ENCODE results near the gene APC2. TPM values are rescaled to one million over a fixed set of nuclear protein-coding genes. Genes with fewer than 3 reads are reported as not detected.

Gene APC2
- total and polyA plus RNA-seq, 4 donors, result under 0.01 to 0.06 (median 0.03) TPM

DNA sequence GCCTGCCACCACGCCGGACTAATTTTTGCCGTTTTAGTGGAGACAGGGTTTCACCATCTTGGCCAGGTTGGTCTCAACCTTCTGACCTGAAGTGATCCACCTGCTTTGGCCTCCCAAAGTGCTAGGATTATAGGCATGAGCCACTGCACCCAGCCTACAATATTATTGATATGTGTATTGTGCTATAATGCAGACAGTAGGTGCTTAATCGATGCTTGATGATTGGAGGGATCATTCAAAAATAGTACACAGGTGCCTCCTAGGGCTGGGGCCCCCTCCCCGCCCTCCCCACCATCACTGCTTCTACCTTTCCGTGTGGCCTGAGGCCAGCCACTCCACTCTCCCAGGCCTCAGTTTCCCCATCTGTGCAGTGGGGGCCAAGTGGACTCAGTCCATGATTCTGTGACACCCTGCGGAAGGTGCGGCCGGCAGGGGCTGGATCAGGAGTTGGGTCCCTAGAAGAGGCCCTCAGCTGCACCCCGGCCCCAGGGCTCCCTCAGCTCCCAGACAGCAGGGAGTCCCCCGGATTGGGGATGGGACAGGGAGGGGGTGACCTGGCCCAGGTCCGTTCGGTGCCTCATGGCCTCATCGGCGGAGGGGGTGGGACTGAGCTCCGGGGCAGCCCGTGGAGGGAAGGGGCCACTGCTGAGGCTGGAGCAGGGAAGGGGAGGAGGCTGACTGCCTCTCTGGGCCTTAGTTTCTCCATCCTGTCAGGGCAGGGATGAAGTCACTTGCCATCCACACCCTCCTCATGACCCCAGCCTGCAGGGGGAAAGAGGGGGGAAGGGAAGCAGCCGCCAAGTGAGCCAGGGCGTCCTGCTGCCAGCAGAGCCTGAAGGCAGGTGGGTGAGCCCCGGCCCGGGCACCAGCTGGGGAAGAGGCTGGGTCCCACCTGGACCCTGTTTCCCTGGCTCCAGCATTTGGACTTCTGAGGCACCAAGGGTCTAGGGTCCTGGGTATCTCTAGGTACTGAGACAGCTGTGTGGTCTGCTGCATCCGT lies 61.7 kb downstream of the APC2 start:
- Histone ChIP-seq H3K36me3 (ENCODE audit: control insufficient read depth in 4 of 4, insufficient read depth in 3 of 4, low read depth in 1 of 4, low read length in 3 of 4) (no peaks in the 10 kb centered on the region), H3K4me3 (ENCODE audit: low read depth in 1 of 3, low read length in 3 of 3) (no peak overlapping the region), H3K9ac (ENCODE audit: low read depth in 1 of 2, low read length in 2 of 2) (no peak overlapping the region), H3K9me3 (ENCODE audit: control insufficient read depth in 4 of 4, low read length in 3 of 4) (no peaks in the 10 kb centered on the region), H3K27ac (ENCODE audit: low read depth in 1 of 2, low read length in 2 of 2) (no peak overlapping the region), H3K4me1 (ENCODE audit: control insufficient read depth in 4 of 4, insufficient read depth in 4 of 4, low read length in 3 of 4) (peaks cover 3 to 25% (median 15%) of the 10 kb centered on the region in 4 donors), H3K27me3 (ENCODE audit: control insufficient read depth in 4 of 4, insufficient read depth in 4 of 4, low read length in 3 of 4) (peaks cover 0 to 3% (median 0%) of the 10 kb centered on the region in 4 donors)
- TF ChIP-seq GABPA (IDR thresholded peaks at IDR 0.05 in 1 of 2, conservative IDR thresholded peaks at IDR 0.05 in 1 of 2), result no peak
- no peak for TF ChIP-seq TAF1 (conservative IDR thresholded peaks at IDR 0.05)
- TF ChIP-seq, protein P1, sequence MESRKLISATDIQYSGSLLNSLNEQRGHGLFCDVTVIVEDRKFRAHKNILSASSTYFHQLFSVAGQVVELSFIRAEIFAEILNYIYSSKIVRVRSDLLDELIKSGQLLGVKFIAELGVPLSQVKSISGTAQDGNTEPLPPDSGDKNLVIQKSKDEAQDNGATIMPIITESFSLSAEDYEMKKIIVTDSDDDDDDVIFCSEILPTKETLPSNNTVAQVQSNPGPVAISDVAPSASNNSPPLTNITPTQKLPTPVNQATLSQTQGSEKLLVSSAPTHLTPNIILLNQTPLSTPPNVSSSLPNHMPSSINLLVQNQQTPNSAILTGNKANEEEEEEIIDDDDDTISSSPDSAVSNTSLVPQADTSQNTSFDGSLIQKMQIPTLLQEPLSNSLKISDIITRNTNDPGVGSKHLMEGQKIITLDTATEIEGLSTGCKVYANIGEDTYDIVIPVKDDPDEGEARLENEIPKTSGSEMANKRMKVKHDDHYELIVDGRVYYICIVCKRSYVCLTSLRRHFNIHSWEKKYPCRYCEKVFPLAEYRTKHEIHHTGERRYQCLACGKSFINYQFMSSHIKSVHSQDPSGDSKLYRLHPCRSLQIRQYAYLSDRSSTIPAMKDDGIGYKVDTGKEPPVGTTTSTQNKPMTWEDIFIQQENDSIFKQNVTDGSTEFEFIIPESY (IDR thresholded peaks at IDR 0.05), result no peak
- TF ChIP-seq SP1 (IDR thresholded peaks at IDR 0.05), result no peak
- no peak for TF ChIP-seq MAX (IDR thresholded peaks at IDR 0.05)
- TF ChIP-seq, protein P2, sequence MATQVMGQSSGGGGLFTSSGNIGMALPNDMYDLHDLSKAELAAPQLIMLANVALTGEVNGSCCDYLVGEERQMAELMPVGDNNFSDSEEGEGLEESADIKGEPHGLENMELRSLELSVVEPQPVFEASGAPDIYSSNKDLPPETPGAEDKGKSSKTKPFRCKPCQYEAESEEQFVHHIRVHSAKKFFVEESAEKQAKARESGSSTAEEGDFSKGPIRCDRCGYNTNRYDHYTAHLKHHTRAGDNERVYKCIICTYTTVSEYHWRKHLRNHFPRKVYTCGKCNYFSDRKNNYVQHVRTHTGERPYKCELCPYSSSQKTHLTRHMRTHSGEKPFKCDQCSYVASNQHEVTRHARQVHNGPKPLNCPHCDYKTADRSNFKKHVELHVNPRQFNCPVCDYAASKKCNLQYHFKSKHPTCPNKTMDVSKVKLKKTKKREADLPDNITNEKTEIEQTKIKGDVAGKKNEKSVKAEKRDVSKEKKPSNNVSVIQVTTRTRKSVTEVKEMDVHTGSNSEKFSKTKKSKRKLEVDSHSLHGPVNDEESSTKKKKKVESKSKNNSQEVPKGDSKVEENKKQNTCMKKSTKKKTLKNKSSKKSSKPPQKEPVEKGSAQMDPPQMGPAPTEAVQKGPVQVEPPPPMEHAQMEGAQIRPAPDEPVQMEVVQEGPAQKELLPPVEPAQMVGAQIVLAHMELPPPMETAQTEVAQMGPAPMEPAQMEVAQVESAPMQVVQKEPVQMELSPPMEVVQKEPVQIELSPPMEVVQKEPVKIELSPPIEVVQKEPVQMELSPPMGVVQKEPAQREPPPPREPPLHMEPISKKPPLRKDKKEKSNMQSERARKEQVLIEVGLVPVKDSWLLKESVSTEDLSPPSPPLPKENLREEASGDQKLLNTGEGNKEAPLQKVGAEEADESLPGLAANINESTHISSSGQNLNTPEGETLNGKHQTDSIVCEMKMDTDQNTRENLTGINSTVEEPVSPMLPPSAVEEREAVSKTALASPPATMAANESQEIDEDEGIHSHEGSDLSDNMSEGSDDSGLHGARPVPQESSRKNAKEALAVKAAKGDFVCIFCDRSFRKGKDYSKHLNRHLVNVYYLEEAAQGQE (IDR thresholded peaks at IDR 0.05), result no peak
- TF ChIP-seq FOXA1 (IDR thresholded peaks at IDR 0.05), result no peak
- TF ChIP-seq JUND (IDR thresholded peaks at IDR 0.05), result no peak
- no peak for TF ChIP-seq RXRA (IDR thresholded peaks at IDR 0.05)
- TF ChIP-seq YY1 (IDR thresholded peaks at IDR 0.05), result no peak
- no peak for TF ChIP-seq HNF4G (IDR thresholded peaks at IDR 0.05)
- no peak for TF ChIP-seq HNF4A (conservative IDR thresholded peaks at IDR 0.05)
- no peak for TF ChIP-seq NR2F2 (IDR thresholded peaks at IDR 0.05)
- no peak for DNase-seq (ENCODE audit: low spot score)
- WGBS, result 57% methylated on average over 22 of the region's 22 CpGs

- no peak for TF ChIP-seq GABPA (IDR thresholded peaks at IDR 0.05 in 1 of 2, conservative IDR thresholded peaks at IDR 0.05 in 1 of 2)
- TF ChIP-seq NR2F2 (IDR thresholded peaks at IDR 0.05), result no peak
- TF ChIP-seq, protein P3, sequence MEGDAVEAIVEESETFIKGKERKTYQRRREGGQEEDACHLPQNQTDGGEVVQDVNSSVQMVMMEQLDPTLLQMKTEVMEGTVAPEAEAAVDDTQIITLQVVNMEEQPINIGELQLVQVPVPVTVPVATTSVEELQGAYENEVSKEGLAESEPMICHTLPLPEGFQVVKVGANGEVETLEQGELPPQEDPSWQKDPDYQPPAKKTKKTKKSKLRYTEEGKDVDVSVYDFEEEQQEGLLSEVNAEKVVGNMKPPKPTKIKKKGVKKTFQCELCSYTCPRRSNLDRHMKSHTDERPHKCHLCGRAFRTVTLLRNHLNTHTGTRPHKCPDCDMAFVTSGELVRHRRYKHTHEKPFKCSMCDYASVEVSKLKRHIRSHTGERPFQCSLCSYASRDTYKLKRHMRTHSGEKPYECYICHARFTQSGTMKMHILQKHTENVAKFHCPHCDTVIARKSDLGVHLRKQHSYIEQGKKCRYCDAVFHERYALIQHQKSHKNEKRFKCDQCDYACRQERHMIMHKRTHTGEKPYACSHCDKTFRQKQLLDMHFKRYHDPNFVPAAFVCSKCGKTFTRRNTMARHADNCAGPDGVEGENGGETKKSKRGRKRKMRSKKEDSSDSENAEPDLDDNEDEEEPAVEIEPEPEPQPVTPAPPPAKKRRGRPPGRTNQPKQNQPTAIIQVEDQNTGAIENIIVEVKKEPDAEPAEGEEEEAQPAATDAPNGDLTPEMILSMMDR (IDR thresholded peaks at IDR 0.05; ENCODE audit: low read depth, low read length, missing input control), result peak; percentile 17
- peak in 1 of 2 donors; percentile 16 for TF ChIP-seq RAD21 (IDR thresholded peaks at IDR 0.05)
- Histone ChIP-seq H3K9me3 (ENCODE audit: control insufficient read depth in 4 of 4, low read length in 3 of 4) (no peaks in the 10 kb centered on the region), H3K36me3 (ENCODE audit: control insufficient read depth in 4 of 4, insufficient read depth in 3 of 4, low read depth in 1 of 4, low read length in 3 of 4) (no peaks in the 10 kb centered on the region), H3K27ac (ENCODE audit: low read depth in 1 of 2, low read length in 2 of 2) (no peak within 1 kb of the TSS), H3K9ac (ENCODE audit: low read depth in 1 of 2, low read length in 2 of 2) (no peak within 1 kb of the TSS), H3K4me3 (ENCODE audit: low read depth in 1 of 3, low read length in 3 of 3) (peak within 1 kb of the TSS in 2 of 3 donors; percentile 37 to 40), H3K27me3 (ENCODE audit: control insufficient read depth in 4 of 4, insufficient read depth in 4 of 4, low read length in 3 of 4) (peaks cover 0 to 3% (median 0%) of the 10 kb centered on the region in 4 donors), H3K4me1 (ENCODE audit: control insufficient read depth in 4 of 4, insufficient read depth in 4 of 4, low read length in 3 of 4) (peaks cover 0 to 19% (median 9%) of the 10 kb centered on the region in 4 donors)
- 4% methylated on average over 78 of the region's 78 CpGs for WGBS
- peak; percentile 63 for DNase-seq (ENCODE audit: low spot score)
These were observed 63.0 kb downstream of the APC2 start, which contains the start of gene ADAMTSL5 for GRCh38 chr19:1512671-1513498. Gene ADAMTSL5 (minus strand): TSS chr19:1513019. CDS start chr19:1510943, 2,076 bp downstream.
